GM23338 (cell line): ENCODE measurements around the gene CSNK1G1. TPM values are rescaled to one million over a fixed set of nuclear protein-coding genes. Genes with fewer than 3 reads are reported as not detected.

ENCODE experiments used
- ATAC-seq: fragments of 200-7000 bp; cut with Tn5 transposase; 3 replicates; pipeline ENCODE4 v1.9.1; 2020
- DNase-seq: peaks from one replicate; pipeline ENCODE4 v3.0.0-alpha.2; 2015; ENCODE audit warnings: low spot score
- H2AFZ ChIP-seq: fragments of 200-600 bp; sonication (generic); 2 replicates; pipeline ENCODE4 v1.8.0; 2016; ENCODE audit warnings: antibody characterized with exemption, mild to moderate bottlenecking, moderate library complexity
- H3F3A ChIP-seq: fragments of 200-600 bp; sonication (generic); replicated peaks from 2 replicates; pipeline ENCODE4 v1.8.0; 2017; ENCODE audit warnings: antibody characterized with exemption, mixed run types, low read depth
- H3K27ac ChIP-seq: fragments of 200-600 bp; sonication (generic); 2 replicates; pipeline ENCODE4 v1.6.1; 2016; ENCODE audit warnings: low read depth
- H3K27me3 ChIP-seq: fragments of 200-600 bp; sonication (generic); 2 replicates; pipeline ENCODE4 v1.8.0; 2016; ENCODE audit warnings: mild to moderate bottlenecking, mixed run types, moderate library complexity; ENCODE audit not compliant: insufficient read depth
- H3K36me3 ChIP-seq: fragments of 200-600 bp; sonication (generic); 2 replicates; pipeline ENCODE4 v1.8.0; 2016; ENCODE audit warnings: mild to moderate bottlenecking; ENCODE audit not compliant: insufficient read depth
- H3K4me1 ChIP-seq: fragments of 200-600 bp; sonication (generic); 2 replicates; pipeline ENCODE4 v1.8.0; 2016; ENCODE audit warnings: mild to moderate bottlenecking, moderate library complexity; ENCODE audit not compliant: insufficient read depth
- H3K4me2 ChIP-seq: fragments of 200-600 bp; sonication (generic); 2 replicates; pipeline ENCODE4 v1.7.1; 2017; ENCODE audit warnings: mixed run types
- H3K4me3 ChIP-seq: fragments of 200-600 bp; sonication (generic); 2 replicates; pipeline ENCODE4 v1.6.1; 2016; ENCODE audit warnings: mixed run types
- H3K79me2 ChIP-seq: fragments of 200-600 bp; sonication (generic); replicated peaks from 2 replicates; pipeline ENCODE4 v1.8.0; 2017; ENCODE audit warnings: mild to moderate bottlenecking; ENCODE audit not compliant: insufficient read depth
- H3K9me2 ChIP-seq: fragments of 200-600 bp; sonication (generic); 2 replicates; pipeline ENCODE4 v1.8.0; 2017; ENCODE audit not compliant: insufficient read depth
- H4K20me1 ChIP-seq: fragments of 200-600 bp; sonication (generic); replicated peaks from 2 replicates; pipeline ENCODE4 v1.8.0; 2017; ENCODE audit warnings: mild to moderate bottlenecking; ENCODE audit not compliant: insufficient read depth
- H3K27ac Mint-ChIP-seq: 2 replicates; pipeline ENCODE4 v1.8.0; 2020; ENCODE audit warnings: inconsistent platforms, mild to moderate bottlenecking, moderate library complexity, mixed read lengths
- H3K27me3 Mint-ChIP-seq: 3 replicates; pipeline ENCODE4 v1.8.0; 2022; ENCODE audit warnings: low read depth, mild to moderate bottlenecking, moderate library complexity, mixed read lengths, inconsistent platforms; ENCODE audit not compliant: insufficient read depth, poor library complexity
- H3K36me3 Mint-ChIP-seq: 3 replicates; pipeline ENCODE4 v1.8.0; 2021; ENCODE audit warnings: low read depth, mild to moderate bottlenecking, inconsistent platforms, moderate library complexity, mixed read lengths
- H3K4me1 Mint-ChIP-seq: 3 replicates; pipeline ENCODE4 v1.8.0; 2020; ENCODE audit warnings: mild to moderate bottlenecking, inconsistent platforms, mixed read lengths
- H3K4me3 Mint-ChIP-seq: 3 replicates; pipeline ENCODE4 v1.8.0; 2021; ENCODE audit warnings: moderate library complexity, mild to moderate bottlenecking, inconsistent platforms, mixed read lengths
- H3K9me3 Mint-ChIP-seq: 3 replicates; pipeline ENCODE4 v1.8.0; 2020; ENCODE audit warnings: moderate library complexity, mild to moderate bottlenecking, inconsistent platforms, mixed read lengths
- EZH2phosphoT487 ChIP-seq: fragments of 200-600 bp; sonication (generic); IDR thresholded peaks from one replicate; pipeline ENCODE4 v1.8.1; 2018; ENCODE audit warnings: antibody characterized with exemption; ENCODE audit not compliant: unreplicated experiment
- REST ChIP-seq: IDR thresholded peaks from one replicate; pipeline ENCODE4 v1.6.1; 2018; ENCODE audit warnings: antibody characterized with exemption; ENCODE audit not compliant: unreplicated experiment
- ZNF462 ChIP-seq: fragments of 250-450 bp; sonication (Bioruptor Pico); IDR thresholded peaks from 2 replicates; pipeline ENCODE4 v1.5.0; 2020; ENCODE audit warnings: mild to moderate bottlenecking, moderate library complexity
- polyA plus RNA-seq: library from polyadenylated mRNA; unstranded; fragments of >200 nt; fragmentation: Nextera tagmentation; extraction: Ambion mirVana; gene quantifications from 2 replicates; pipeline ENCODE4 v1.2.1, GENCODE V29; 2016
- total RNA-seq: library from RNA; depleted of rRNA; stranded (reverse); fragments of >200 nt; shearing (Covaris generic); gene quantifications from 2 replicates; pipeline ENCODE4 v1.2.3, GENCODE V29; 2014
- TF ChIP-seq, protein P1 (sequence below): IDR thresholded peaks from 2 replicates; pipeline ENCODE4 v1.6.1; 2016; ENCODE audit warnings: antibody characterized with exemption

CSNK1G1 gene
- total and polyA plus RNA-seq, 2 experiments from 2014 or later: 9.3 to 13.4 TPM

DNA sequence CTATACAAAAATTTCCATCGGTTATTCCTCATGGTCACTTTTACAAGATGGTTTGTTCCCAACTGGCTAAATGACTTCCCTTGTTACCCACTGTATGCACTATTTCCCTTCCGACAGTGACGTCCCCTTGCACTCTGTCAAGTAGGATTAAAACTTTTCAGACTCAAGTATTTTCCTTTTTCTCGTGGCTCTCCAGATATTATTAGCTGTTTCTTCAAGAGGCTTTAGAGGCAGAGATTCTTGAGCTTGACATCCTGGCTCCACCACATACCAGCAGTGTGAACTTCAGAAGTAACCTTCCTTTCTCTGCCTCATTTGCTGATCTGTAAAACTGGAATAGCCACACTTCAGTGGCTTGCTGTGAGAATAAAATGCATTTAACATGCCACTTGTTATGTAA is 14.0 kb downstream of the CSNK1G1 start (continued):
- TF ChIP-seq, protein P1, sequence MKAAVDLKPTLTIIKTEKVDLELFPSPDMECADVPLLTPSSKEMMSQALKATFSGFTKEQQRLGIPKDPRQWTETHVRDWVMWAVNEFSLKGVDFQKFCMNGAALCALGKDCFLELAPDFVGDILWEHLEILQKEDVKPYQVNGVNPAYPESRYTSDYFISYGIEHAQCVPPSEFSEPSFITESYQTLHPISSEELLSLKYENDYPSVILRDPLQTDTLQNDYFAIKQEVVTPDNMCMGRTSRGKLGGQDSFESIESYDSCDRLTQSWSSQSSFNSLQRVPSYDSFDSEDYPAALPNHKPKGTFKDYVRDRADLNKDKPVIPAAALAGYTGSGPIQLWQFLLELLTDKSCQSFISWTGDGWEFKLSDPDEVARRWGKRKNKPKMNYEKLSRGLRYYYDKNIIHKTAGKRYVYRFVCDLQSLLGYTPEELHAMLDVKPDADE: no peak
- TF ChIP-seq EZH2phosphoT487 (no peak), REST (no peak)

DNA sequence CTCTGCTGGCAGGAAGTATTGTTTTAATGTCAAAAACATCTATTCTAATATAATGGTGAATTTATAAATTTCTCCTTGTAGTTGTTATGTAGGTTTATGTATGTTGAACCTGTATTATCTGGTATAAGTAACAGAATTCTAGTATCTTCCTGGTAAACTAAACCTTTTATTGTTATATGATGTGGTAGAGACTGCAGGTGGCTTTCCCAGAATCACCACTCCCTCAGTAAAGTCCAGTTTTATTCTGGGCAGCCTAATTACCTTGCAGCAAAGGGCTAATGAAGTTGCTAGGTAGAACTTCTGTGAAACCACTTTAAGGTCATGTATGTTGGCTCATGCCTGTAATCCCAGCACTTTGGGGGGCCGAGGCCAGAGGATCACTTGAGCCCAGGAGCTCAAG is 15.6 kb downstream of the CSNK1G1 start:
- H3K36me3 Mint-ChIP-seq: 0 out of 3 replicates have a peak, but pooled peaks cover 2% of the 10 kb centered on the region
- H4K20me1 ChIP-seq: no peaks in the 10 kb centered on the region
- no peak for ATAC-seq
- H3K9me2 ChIP-seq: no peaks in the 10 kb centered on the region
- no peaks in the 10 kb centered on the region for H3K9me3 Mint-ChIP-seq
- no peaks in the 10 kb centered on the region for H3K27me3 Mint-ChIP-seq
- H3K4me3 Mint-ChIP-seq: no peak overlapping the region
- H3F3A ChIP-seq: no peaks in the 10 kb centered on the region
- H3K4me2 ChIP-seq: no peak overlapping the region
- H3K27me3 ChIP-seq: no peaks in the 10 kb centered on the region
- no peaks in the 10 kb centered on the region for H3K36me3 ChIP-seq
- DNase-seq: no peak
- H3K4me3 ChIP-seq: no peak overlapping the region
- peaks cover 12% of the 10 kb centered on the region for H3K4me1 ChIP-seq
- H3K4me1 Mint-ChIP-seq: peaks cover 14% of the 10 kb centered on the region
- no peak overlapping the region for H3K27ac ChIP-seq
- H3K79me2 ChIP-seq: peaks cover 27% of the 10 kb centered on the region
- no peak overlapping the region for H2AFZ ChIP-seq
- TF ChIP-seq ZNF462 (CRISPR knock-in tag): no peak
- H3K27ac Mint-ChIP-seq: no peak overlapping the region
